B cell (primary cell): ENCODE data around the gene ZNF438. TPM values are rescaled to one million over a fixed set of nuclear protein-coding genes. Genes with fewer than 3 reads are reported as not detected.

Experiments
- ATAC-seq: fragments of 200-7000 bp; cut with Tn5 transposase; one replicate; pipeline ENCODE4 v1.10.0; 2021; ENCODE audit warnings: low read depth, mild to moderate bottlenecking, moderate number of reproducible peaks, moderate library complexity
- CTCF ChIA-PET: fragments of 350-600 bp; sonication (Branson Sonifier 250); formaldehyde crosslinking; loops from one replicate; lab custom pipeline; 2021; ENCODE audit warnings: antibody characterized with exemption, inconsistent platforms; lab: Charles Lee
- POLR2A ChIA-PET: fragments of 350-600 bp; sonication (Branson Sonifier 250); formaldehyde crosslinking; loops from one replicate; lab custom pipeline; 2021; ENCODE audit warnings: antibody characterized with exemption; lab: Charles Lee
- DNase-seq: peaks from one replicate; pipeline ENCODE4 v3.0.0; 2013
- H2AFZ ChIP-seq: 2 replicates; pipeline ENCODE4 v1.6.1; 2012; ENCODE audit warnings: mild to moderate bottlenecking, low read depth, low read length; ENCODE audit not compliant: insufficient read depth, poor library complexity, severe bottlenecking
- H3K27ac ChIP-seq, 2 donors: 1 replicate in 1 of 2; 2 replicates in 1 of 2; pipeline ENCODE4 v1.5.1; 2012 to 2013; ENCODE audit warnings: low read length in 2 of 2, mild to moderate bottlenecking in 2 of 2, moderate library complexity in 1 of 2
- H3K27me3 ChIP-seq, 4 experiments: fragments of 200-600 bp in 1 of 4; sonication (generic) in 1 of 4; replicated peaks in 1 of 4; 1 replicate in 2 of 4; 2 replicates in 2 of 4; pipeline versions ENCODE4 v1.6.1 to v1.7.0; 2013 to 2016; ENCODE audit warnings: low read length in 3 of 4, mild to moderate bottlenecking in 2 of 4, mixed read lengths in 1 of 4, moderate library complexity in 1 of 4; ENCODE audit not compliant: insufficient read depth in 4 of 4, control insufficient read depth in 3 of 4; ENCODE audit errors: control extremely low read depth in 1 of 4
- H3K36me3 ChIP-seq, 2 experiments: replicated peaks in 1 of 2; 1 replicate in 1 of 2; 2 replicates in 1 of 2; pipeline versions ENCODE4 v1.6.1 to v1.7.1; 2013; ENCODE audit warnings: low read length in 1 of 2; ENCODE audit not compliant: insufficient read depth in 2 of 2, control insufficient read depth in 1 of 2; ENCODE audit errors: control extremely low read depth in 1 of 2, extremely low read depth in 1 of 2
- H3K4me1 ChIP-seq, 2 donors: fragments of 200-600 bp in 1 of 2; sonication (generic) in 1 of 2; 1 replicate in 1 of 2; 2 replicates in 1 of 2; pipeline versions ENCODE4 v1.5.1 to v1.6.1; 2013 to 2017; ENCODE audit warnings: low read length in 2 of 2; ENCODE audit not compliant: control insufficient read depth in 2 of 2, insufficient read depth in 2 of 2
- H3K4me2 ChIP-seq: replicated peaks from 2 replicates; pipeline ENCODE3; 2012; ENCODE audit warnings: mild to moderate bottlenecking, low read depth, low read length; ENCODE audit not compliant: poor library complexity, severe bottlenecking
- H3K4me3 ChIP-seq, 5 experiments: fragments of 200-600 bp in 1 of 5; sonication (generic) in 1 of 5; 1 replicate in 3 of 5; 2 replicates in 2 of 5; pipeline versions ENCODE4 v1.5.1 to v1.7.0; 2011 to 2016; ENCODE audit warnings: low read length in 4 of 5, mild to moderate bottlenecking in 4 of 5, low read depth in 2 of 5, control low read depth in 1 of 5, moderate library complexity in 1 of 5; ENCODE audit not compliant: insufficient read depth in 1 of 5; ENCODE audit errors: control extremely low read depth in 1 of 5, extremely low read depth in 1 of 5
- H3K79me2 ChIP-seq: fragments of 200-600 bp; sonication (generic); one replicate; pipeline ENCODE4 v1.6.0; 2016; ENCODE audit warnings: low read length; ENCODE audit not compliant: control insufficient read depth, insufficient read depth
- H3K9ac ChIP-seq: fragments of 200-600 bp; sonication (generic); 2 replicates; pipeline ENCODE4 v1.6.1; 2017; ENCODE audit warnings: mild to moderate bottlenecking, low read length, moderate library complexity
- H3K9me3 ChIP-seq, 3 donors: one replicate each; pipeline versions ENCODE4 v1.6.1 to v1.7.1; 2013; ENCODE audit warnings: low read length in 2 of 3; ENCODE audit not compliant: control insufficient read depth in 2 of 3, insufficient read depth in 1 of 3; ENCODE audit errors: control extremely low read depth in 1 of 3
- H4K20me1 ChIP-seq: 2 replicates; pipeline ENCODE4 v1.6.0; 2012; ENCODE audit warnings: mild to moderate bottlenecking, low read length; ENCODE audit not compliant: insufficient read depth, control insufficient read depth, poor library complexity, severe bottlenecking
- H3K27ac Mint-ChIP-seq: one replicate; pipeline ENCODE4 v1.8.0; 2021; ENCODE audit warnings: mixed read lengths
- H3K27me3 Mint-ChIP-seq: one replicate; pipeline ENCODE4 v1.8.0; 2021; ENCODE audit warnings: mixed read lengths
- H3K4me1 Mint-ChIP-seq: one replicate; pipeline ENCODE4 v1.8.0; 2021; ENCODE audit warnings: mixed read lengths
- H3K4me3 Mint-ChIP-seq: one replicate; pipeline ENCODE4 v1.8.0; 2021; ENCODE audit warnings: mixed read lengths
- H3K9me3 Mint-ChIP-seq: one replicate; pipeline ENCODE4 v1.8.0; 2022; ENCODE audit warnings: mixed read lengths; ENCODE audit not compliant: insufficient read depth
- EZH2 ChIP-seq: IDR thresholded peaks from 2 replicates; pipeline ENCODE4 v1.6.1; 2012; ENCODE audit warnings: borderline replicate concordance, low read depth, mild to moderate bottlenecking, moderate library complexity, low read length; ENCODE audit not compliant: insufficient read depth, poor library complexity, severe bottlenecking
- WGBS: methylation state at CpG from one replicate; pipeline ENCODE4 v1.1.5; 2013; ENCODE audit warnings: missing lambda C conversion rate; ENCODE audit not compliant: insufficient coverage; 5-methylcytosine and 5-hydroxymethylcytosine counted together
- intact Hi-C: fragments of 100-400 bp; cut with micrococcal nuclease; formaldehyde crosslinking; loops from one replicate; pipeline ENCODE4 v1.10.0; 2022
- polyA plus RNA-seq: library from polyadenylated mRNA; depleted of rRNA; stranded (reverse); fragments of >200 nt; gene quantifications from 2 replicates; pipeline ENCODE4 v1.2.3, GENCODE V29; 2012
- total RNA-seq, 2 donors: library from RNA; stranded (reverse); fragments of 120-200 nt in 1 of 2; gene quantifications; 1 replicate in 1 of 2; 2 replicates in 1 of 2; pipeline versions ENCODE4 v1.2.3 to v1.2.4, GENCODE V29; 2013 to 2022
- TF ChIP-seq, protein P1 (sequence below): fragments of 200-600 bp; IDR thresholded peaks from one replicate; pipeline ENCODE4 v1.8.0; 2022; ENCODE audit warnings: antibody characterized with exemption, mild to moderate bottlenecking

The ZNF438 gene
- total and polyA plus RNA-seq, 2 donors (not counting 1 experiment from before 2014, with no cell fraction given), result 2.0 to 3.7 TPM

DNA sequence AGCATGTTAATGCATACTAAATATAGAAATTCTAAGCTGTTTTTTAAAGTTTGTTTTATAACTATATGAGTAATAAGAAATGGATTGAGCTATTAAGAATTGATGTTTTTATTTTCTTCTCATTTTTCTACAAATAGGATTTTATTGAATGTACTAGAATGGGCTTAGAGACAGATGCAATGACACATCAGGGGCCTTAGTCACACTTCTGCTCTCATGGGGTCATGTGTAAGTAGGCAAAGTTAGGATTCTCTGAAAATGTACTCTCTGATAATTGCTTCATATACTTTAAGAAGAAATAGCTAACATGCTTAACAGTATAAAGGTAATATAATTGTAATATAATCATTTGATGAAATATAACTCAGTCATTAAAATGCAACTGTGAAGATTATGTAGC, 154.6 kb downstream of the ZNF438 start:
- Histone ChIP-seq H3K79me2 (no peaks in the 10 kb centered on the region), H3K4me1 (no peaks in the 10 kb centered on the region), H3K4me3 (no peak overlapping the region), H3K9ac (no peak overlapping the region), H3K27me3 (no peaks in the 10 kb centered on the region), H3K36me3 (peaks cover 0 to 3% of the 10 kb centered on the region in 2 experiments), H2AFZ (no peak overlapping the region), H3K4me2 (no peak overlapping the region), H3K27ac (no peak overlapping the region), H4K20me1 (no peaks in the 10 kb centered on the region), H3K9me3 (peaks cover 0 to 7% (median 0%) of the 10 kb centered on the region in 3 donors)
- CTCF ChIA-PET, result no interaction called here
- POLR2A ChIA-PET, result no interaction called here
- TF ChIP-seq, protein P1, sequence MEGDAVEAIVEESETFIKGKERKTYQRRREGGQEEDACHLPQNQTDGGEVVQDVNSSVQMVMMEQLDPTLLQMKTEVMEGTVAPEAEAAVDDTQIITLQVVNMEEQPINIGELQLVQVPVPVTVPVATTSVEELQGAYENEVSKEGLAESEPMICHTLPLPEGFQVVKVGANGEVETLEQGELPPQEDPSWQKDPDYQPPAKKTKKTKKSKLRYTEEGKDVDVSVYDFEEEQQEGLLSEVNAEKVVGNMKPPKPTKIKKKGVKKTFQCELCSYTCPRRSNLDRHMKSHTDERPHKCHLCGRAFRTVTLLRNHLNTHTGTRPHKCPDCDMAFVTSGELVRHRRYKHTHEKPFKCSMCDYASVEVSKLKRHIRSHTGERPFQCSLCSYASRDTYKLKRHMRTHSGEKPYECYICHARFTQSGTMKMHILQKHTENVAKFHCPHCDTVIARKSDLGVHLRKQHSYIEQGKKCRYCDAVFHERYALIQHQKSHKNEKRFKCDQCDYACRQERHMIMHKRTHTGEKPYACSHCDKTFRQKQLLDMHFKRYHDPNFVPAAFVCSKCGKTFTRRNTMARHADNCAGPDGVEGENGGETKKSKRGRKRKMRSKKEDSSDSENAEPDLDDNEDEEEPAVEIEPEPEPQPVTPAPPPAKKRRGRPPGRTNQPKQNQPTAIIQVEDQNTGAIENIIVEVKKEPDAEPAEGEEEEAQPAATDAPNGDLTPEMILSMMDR, result no peak
- TF ChIP-seq EZH2, result no peak
- no peaks in the 10 kb centered on the region for H3K4me1 Mint-ChIP-seq
- no peak overlapping the region for H3K4me3 Mint-ChIP-seq
- H3K9me3 Mint-ChIP-seq, result no peaks in the 10 kb centered on the region
- no peak overlapping the region for H3K27ac Mint-ChIP-seq
- no peaks in the 10 kb centered on the region for H3K27me3 Mint-ChIP-seq
- DNase-seq, result no peak
- intact Hi-C loops, result no loop called here
- ATAC-seq, result no peak

DNA sequence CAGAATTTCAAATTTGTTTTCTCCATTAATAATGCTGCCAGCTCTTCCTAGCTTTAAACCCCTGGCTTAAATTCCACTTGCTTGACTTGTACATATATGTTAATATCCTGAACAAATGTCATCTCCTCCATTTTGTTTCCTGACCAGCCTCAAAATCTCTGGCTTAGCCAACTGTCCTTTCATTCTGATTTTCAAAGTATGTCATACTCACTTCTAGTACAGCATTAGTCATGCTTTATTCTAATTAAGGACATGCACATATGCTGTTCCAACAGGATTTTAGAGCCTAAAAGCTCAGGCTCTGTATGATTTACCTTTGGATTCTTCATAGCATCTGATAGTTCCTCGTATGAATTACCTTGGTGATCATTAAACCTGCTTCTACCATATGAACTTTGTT, 158.3 kb downstream of the ZNF438 start:
- intact Hi-C loops, result no loop called here
- Histone ChIP-seq H3K27me3 (no peaks in the 10 kb centered on the region), H3K4me3 (no peak overlapping the region), H4K20me1 (no peaks in the 10 kb centered on the region), H3K4me2 (no peak overlapping the region), H3K9me3 (peaks cover 0 to 1% (median 0%) of the 10 kb centered on the region in 3 donors), H3K9ac (no peak overlapping the region), H3K36me3 (peaks cover 2 to 3% of the 10 kb centered on the region in 2 experiments), H3K4me1 (no peaks in the 10 kb centered on the region), H3K79me2 (no peaks in the 10 kb centered on the region), H2AFZ (no peak overlapping the region), H3K27ac (no peak overlapping the region)
- no CpG with 5 or more reads among the region's 1 CpG for WGBS
- no peaks in the 10 kb centered on the region for H3K9me3 Mint-ChIP-seq
- ATAC-seq (no peak), DNase-seq (no peak)
- no peak overlapping the region for H3K4me3 Mint-ChIP-seq
- no peaks in the 10 kb centered on the region for H3K27me3 Mint-ChIP-seq
- no peak for TF ChIP-seq EZH2
- TF ChIP-seq, protein P1, result no peak
- no peaks in the 10 kb centered on the region for H3K4me1 Mint-ChIP-seq
- H3K27ac Mint-ChIP-seq, result no peak overlapping the region
- ChIA-PET POLR2A (no interaction called here), CTCF (no interaction called here)
